H1 (cell line): Measurements from ENCODE around the gene PPP1CB. TPM values are rescaled to one million over a fixed set of nuclear protein-coding genes. Genes with fewer than 3 reads are reported as not detected.

ENCODE experiments used
- CTCF ChIA-PET: fragments of 300-600 bp; sonication (Branson Sonifier 250); formaldehyde crosslinking; loops from one replicate; lab custom pipeline; 2021; ENCODE audit not compliant: partially characterized antibody; lab: Charles Lee
- POLR2A ChIA-PET: fragments of 300-600 bp; sonication (Branson Sonifier 250); formaldehyde crosslinking; loops from one replicate; lab custom pipeline; 2021; ENCODE audit warnings: inconsistent platforms; ENCODE audit not compliant: partially characterized antibody; lab: Charles Lee
- DNase-seq, 2 experiments: peaks; one replicate each; pipeline versions ENCODE4 v3.0.0 to v3.0.0-alpha.2; 2010 to 2022; ENCODE audit warnings: low spot score in 2 of 2, low read depth in 1 of 2, mixed read lengths in 1 of 2
- FAIRE-seq: peaks from 2 replicates; lab custom pipeline; 2011; peaks lifted over from hg19 to GRCh38; lab: Jason Lieb, UNC
- H2AFZ ChIP-seq: 2 replicates; pipeline ENCODE4 v1.8.1; 2012; ENCODE audit warnings: low read length, inconsistent platforms
- H2AK5ac ChIP-seq: 2 replicates; pipeline ENCODE4 v1.6.1; 2013; ENCODE audit warnings: low read depth, low read length
- H2BK120ac ChIP-seq: replicated peaks from 2 replicates; pipeline ENCODE3; 2013; ENCODE audit warnings: low read depth, low read length, inconsistent platforms
- H2BK12ac ChIP-seq: 2 replicates; pipeline ENCODE4 v1.6.1; 2013; ENCODE audit warnings: low read depth, low read length
- H2BK15ac ChIP-seq: 2 replicates; pipeline ENCODE4 v1.6.1; 2013; ENCODE audit warnings: low read length
- H2BK20ac ChIP-seq: 2 replicates; pipeline ENCODE4 v1.6.1; 2013; ENCODE audit warnings: low read length
- H2BK5ac ChIP-seq: 2 replicates; pipeline ENCODE4 v1.6.1; 2013; ENCODE audit warnings: low read depth, low read length
- H3K14ac ChIP-seq: 2 replicates; pipeline ENCODE4 v1.6.1; 2013; ENCODE audit warnings: inconsistent platforms; ENCODE audit not compliant: insufficient read length
- H3K18ac ChIP-seq: 2 replicates; pipeline ENCODE4 v1.6.1; 2013; ENCODE audit warnings: low read length; ENCODE audit errors: extremely low read depth
- H3K23ac ChIP-seq: 2 replicates; pipeline ENCODE4 v1.6.1; 2013; ENCODE audit warnings: inconsistent platforms; ENCODE audit not compliant: insufficient read length
- H3K23me2 ChIP-seq: 2 replicates; pipeline ENCODE4 v1.6.1; 2013; ENCODE audit warnings: low read depth, low read length
- H3K27ac ChIP-seq: 2 replicates; pipeline ENCODE4 v1.6.1; 2011; ENCODE audit warnings: low read depth, low read length, inconsistent platforms
- H3K27me3 ChIP-seq, 4 experiments: replicated peaks in 1 of 4; 1 replicate in 1 of 4; 2 replicates in 3 of 4; pipeline versions ENCODE4 v1.6.1 to v1.8.1; 2011 to 2013; ENCODE audit warnings: low read length in 3 of 4, mild to moderate bottlenecking in 3 of 4, inconsistent platforms in 2 of 4, mixed read lengths in 2 of 4, moderate library complexity in 1 of 4; ENCODE audit not compliant: control insufficient read depth in 3 of 4, insufficient read depth in 3 of 4; ENCODE audit errors: extremely low read depth in 1 of 4
- H3K36me3 ChIP-seq, 4 experiments: 2 replicates each; pipeline versions ENCODE4 v1.6.1 to v1.8.1; 2011 to 2013; ENCODE audit warnings: mild to moderate bottlenecking in 4 of 4, low read length in 3 of 4, moderate library complexity in 2 of 4, control low read depth in 1 of 4, inconsistent platforms in 1 of 4; ENCODE audit not compliant: insufficient read depth in 4 of 4, control insufficient read depth in 2 of 4
- H3K4ac ChIP-seq: replicated peaks from 2 replicates; pipeline ENCODE3; 2013; ENCODE audit warnings: low read length, low read depth, mixed read lengths, inconsistent platforms; ENCODE audit not compliant: insufficient read length
- H3K4me1 ChIP-seq, 4 experiments: replicated peaks in 1 of 4; 1 replicate in 1 of 4; 2 replicates in 3 of 4; pipeline versions ENCODE4 v1.6.1 to v1.8.1; 2011 to 2013; ENCODE audit warnings: low read length in 3 of 4, inconsistent platforms in 2 of 4, mixed read lengths in 1 of 4; ENCODE audit not compliant: insufficient read depth in 4 of 4, control insufficient read depth in 3 of 4
- H3K4me2 ChIP-seq, 2 experiments: 2 replicates each; pipeline versions ENCODE4 v1.6.1 to v1.8.1; 2011 to 2013; ENCODE audit warnings: low read depth in 2 of 2, low read length in 2 of 2, control low read depth in 1 of 2, inconsistent platforms in 1 of 2, mild to moderate bottlenecking in 1 of 2; ENCODE audit not compliant: insufficient read depth in 1 of 2
- H3K4me3 ChIP-seq, 4 experiments: fragments of 200-600, 300-600 bp in 1 of 4; sonication (generic), shearing (Covaris generic), sonication (Bioruptor Twin) in 1 of 4; 2 replicates each; pipeline versions ENCODE4 v1.5.1 to v1.8.1; 2011 to 2016; ENCODE audit warnings: low read length in 4 of 4, low read depth in 3 of 4, control low read depth in 2 of 4, inconsistent platforms in 2 of 4, mild to moderate bottlenecking in 2 of 4, mixed read lengths in 1 of 4, moderate library complexity in 1 of 4; ENCODE audit not compliant: insufficient read depth in 2 of 4; ENCODE audit errors: extremely low read depth in 1 of 4
- H3K56ac ChIP-seq: replicated peaks from 2 replicates; pipeline ENCODE3; 2013; ENCODE audit warnings: low read depth, mild to moderate bottlenecking, mixed read lengths, low read length, inconsistent platforms; ENCODE audit not compliant: insufficient read length
- H3K79me1 ChIP-seq: 2 replicates; pipeline ENCODE4 v1.6.1; 2013; ENCODE audit warnings: low read depth, low read length, control low read depth
- H3K79me2 ChIP-seq, 2 experiments: 2 replicates each; pipeline versions ENCODE4 v1.6.1 to v1.8.1; 2012 to 2013; ENCODE audit warnings: low read length in 2 of 2, mild to moderate bottlenecking in 2 of 2, inconsistent platforms in 1 of 2; ENCODE audit not compliant: insufficient read depth in 2 of 2, control insufficient read depth in 1 of 2
- H3K9ac ChIP-seq, 4 experiments: replicated peaks in 1 of 4; 1 replicate in 1 of 4; 2 replicates in 3 of 4; pipeline versions ENCODE4 v1.6.1 to v1.8.1; 2011 to 2013; ENCODE audit warnings: low read depth in 3 of 4, low read length in 3 of 4, control low read depth in 2 of 4, mild to moderate bottlenecking in 2 of 4, moderate library complexity in 2 of 4, inconsistent platforms in 1 of 4; ENCODE audit errors: extremely low read depth in 1 of 4
- H3K9me3 ChIP-seq, 2 experiments: 2 replicates each; pipeline versions ENCODE4 v1.6.1 to v1.8.1; 2012 to 2013; ENCODE audit warnings: mild to moderate bottlenecking in 2 of 2, moderate library complexity in 2 of 2, control low read depth in 1 of 2, inconsistent platforms in 1 of 2, low read depth in 1 of 2, low read length in 1 of 2, mixed read lengths in 1 of 2; ENCODE audit not compliant: insufficient read depth in 2 of 2
- H4K20me1 ChIP-seq, 2 experiments: replicated peaks in 1 of 2; 2 replicates each; pipeline versions ENCODE3 to v1.8.1; 2011 to 2013; ENCODE audit warnings: inconsistent platforms in 2 of 2, low read length in 2 of 2, mild to moderate bottlenecking in 1 of 2; ENCODE audit not compliant: insufficient read depth in 2 of 2, control insufficient read depth in 1 of 2
- H4K5ac ChIP-seq: 2 replicates; pipeline ENCODE4 v1.6.1; 2013; ENCODE audit warnings: low read length, low read depth, mixed read lengths, inconsistent platforms; ENCODE audit not compliant: insufficient read length
- H4K8ac ChIP-seq: 2 replicates; pipeline ENCODE4 v1.8.0; 2013; ENCODE audit warnings: mild to moderate bottlenecking, moderate library complexity, low read length, inconsistent platforms; ENCODE audit not compliant: insufficient read depth; ENCODE audit errors: extremely low read depth
- H4K91ac ChIP-seq: replicated peaks from 2 replicates; pipeline ENCODE3; 2013; ENCODE audit warnings: low read length, mixed read lengths, inconsistent platforms; ENCODE audit not compliant: insufficient read length
- ATF2 ChIP-seq: IDR thresholded peaks from 2 replicates; pipeline ENCODE4 v1.6.1; 2012; ENCODE audit warnings: low read length, inconsistent platforms
- BRCA1 ChIP-seq: IDR thresholded peaks from 2 replicates; pipeline ENCODE4 v1.6.1; 2012; ENCODE audit warnings: low read depth, low read length, improper control_type of control experiment
- CBX8 ChIP-seq: fragments of 300-800, 300-1000 bp; sonication (generic); IDR thresholded peaks from 2 replicates; pipeline ENCODE4 v1.7.1; 2016; ENCODE audit warnings: low read depth, low read length, borderline replicate concordance
- CEBPB ChIP-seq: IDR thresholded peaks from 2 replicates; pipeline ENCODE4 v1.6.1; 2012; ENCODE audit warnings: low read depth, low read length
- CHD1 ChIP-seq: IDR thresholded peaks from 2 replicates; pipeline ENCODE4 v1.6.1; 2012; ENCODE audit warnings: low read depth, low read length, improper control_type of control experiment
- EGR1 ChIP-seq: IDR thresholded peaks from 2 replicates; pipeline ENCODE4 v1.6.1; 2011; ENCODE audit warnings: low read depth, low read length, borderline replicate concordance
- HDAC6 ChIP-seq: IDR thresholded peaks from one replicate; pipeline ENCODE4 v1.7.1; 2012; ENCODE audit warnings: low read depth, mild to moderate bottlenecking, inconsistent platforms, low read length, moderate library complexity
- PHF8 ChIP-seq: fragments of 200-600 bp; sonication (generic); conservative IDR thresholded peaks from 2 replicates; pipeline ENCODE4 v1.7.1; 2012; ENCODE audit warnings: low read depth, mild to moderate bottlenecking, inconsistent platforms, low read length, moderate library complexity
- RAD21 ChIP-seq, 2 experiments: IDR thresholded peaks in 1 of 2; conservative IDR thresholded peaks in 1 of 2; 2 replicates each; pipeline ENCODE4 v1.6.1; 2011; ENCODE audit warnings: low read depth in 2 of 2, low read length in 2 of 2, improper control_type of control experiment in 1 of 2, inconsistent platforms in 1 of 2, mild to moderate bottlenecking in 1 of 2, moderate library complexity in 1 of 2
- RFX5 ChIP-seq: IDR thresholded peaks from 2 replicates; pipeline ENCODE4 v1.6.1; 2011; ENCODE audit warnings: low read depth, low read length, improper control_type of control experiment, borderline replicate concordance
- TBP ChIP-seq: IDR thresholded peaks from 2 replicates; pipeline ENCODE4 v1.6.1; 2011; ENCODE audit warnings: low read depth, low read length, improper control_type of control experiment
- TCF12 ChIP-seq: IDR thresholded peaks from 2 replicates; pipeline ENCODE4 v1.6.1; 2011; ENCODE audit warnings: low read depth, mild to moderate bottlenecking, low read length
- ZNF274 ChIP-seq: IDR thresholded peaks from 2 replicates; pipeline ENCODE4 v1.7.0; 2012; ENCODE audit warnings: low read length, borderline replicate concordance; ENCODE audit errors: extremely low read depth
- WGBS, 2 experiments: shearing (Covaris generic) in 1 of 2; methylation state at CpG; one replicate each; pipeline versions ENCODE4 v1.1.6 to v1.1.7; 2013 to 2015; ENCODE audit warnings: low lambda C conversion rate in 2 of 2, mixed read lengths in 2 of 2, inconsistent platforms in 1 of 2, low coverage in 1 of 2, missing lambda C conversion rate in 1 of 2; ENCODE audit not compliant: insufficient replicate concordance in 2 of 2, insufficient coverage in 1 of 2, insufficient read length in 1 of 2; ENCODE audit errors: extremely low coverage in 1 of 2, missing lambda C conversion rate in 1 of 2; 5-methylcytosine and 5-hydroxymethylcytosine counted together
- polyA plus RNA-seq, 7 experiments: library from polyadenylated mRNA; depleted of rRNA in 3 of 7; stranded (reverse) in 5 of 7; unstranded in 2 of 7; fragments of >200 nt in 5 of 7; fragments of 200-250 nt in 2 of 7; gene quantifications; 1 replicate in 5 of 7; 2 replicates in 1 of 7; 4 replicates in 1 of 7; pipeline versions ENCODE4 v1.2.1 to v1.2.3, GENCODE V29; 2011 to 2013; ENCODE audit warnings: missing spikeins in 2 of 7, mixed read lengths in 2 of 7
- total RNA-seq: library from RNA; stranded (reverse); fragmentation: NEBNext Ultra II Directional; extraction: Animal tissue kit (Norgen Biotek cat#: 25700); gene quantifications from 2 replicates; pipeline ENCODE4 v1.2.1, GENCODE V29; 2021

Gene PPP1CB
- total and polyA plus RNA-seq, 2 of the 8 experiments (the other 6 are each of a cell fraction or from before 2014, with no cell fraction given) = 30.7 to 158 TPM

GRCh38 chr2:28778392-28778791 is 26.8 kb downstream of the PPP1CB start:
- no peaks in the 10 kb centered on the region for H3K27me3 ChIP-seq
- FAIRE-seq = no peak
- H3K4ac ChIP-seq = no peak overlapping the region
- H3K27ac ChIP-seq = no peak overlapping the region
- H3K9me3 ChIP-seq = no peaks in the 10 kb centered on the region
- CTCF ChIA-PET = interaction anchor here (1.1 to 1.7 kb wide), 2 partner anchors 184 to 212 kb away, joined by 3 to 7 read pairs; no protein-coding TSS in a partner anchor
- no peak for DNase-seq
- H3K36me3 ChIP-seq = peaks cover 8 to 63% (median 24%) of the 10 kb centered on the region in 4 experiments
- H3K9ac ChIP-seq = no peak overlapping the region
- H2BK15ac ChIP-seq = no peak overlapping the region
- H3K79me1 ChIP-seq = no peaks in the 10 kb centered on the region; the same call in 1 of the 2 replicates
- WGBS, 2 experiments = 95% methylated on average over 5 of the region's 5 CpGs; no CpG with 5 or more reads in 1 of the 2 experiments
- H3K79me2 ChIP-seq = peaks cover 8 to 40% of the 10 kb centered on the region in 2 experiments; a peak in 3 of 4 replicates
- no peak overlapping the region for H2AFZ ChIP-seq
- H2AK5ac ChIP-seq = no peak overlapping the region
- H2BK120ac ChIP-seq = no peak overlapping the region
- no peaks in the 10 kb centered on the region for H3K23me2 ChIP-seq
- peaks cover 6 to 8% of the 10 kb centered on the region in 2 experiments for H4K20me1 ChIP-seq
- no peak overlapping the region for H2BK5ac ChIP-seq
- H3K18ac ChIP-seq = no peak overlapping the region
- no peak overlapping the region for H3K14ac ChIP-seq
- H3K4me1 ChIP-seq = no peaks in the 10 kb centered on the region
- POLR2A ChIA-PET = no interaction called here
- H3K56ac ChIP-seq = no peak overlapping the region
- no peak overlapping the region for H4K5ac ChIP-seq
- no peak overlapping the region for H3K4me3 ChIP-seq
- H2BK12ac ChIP-seq = no peak overlapping the region
- no peak overlapping the region for H4K91ac ChIP-seq
- H4K8ac ChIP-seq = no peak overlapping the region
- H2BK20ac ChIP-seq = no peak overlapping the region
- H3K4me2 ChIP-seq = no peak overlapping the region
- no peak overlapping the region for H3K23ac ChIP-seq
- TF ChIP-seq TBP = no peak
- no peak for TF ChIP-seq TCF12
- TF ChIP-seq ZNF274 = no peak
- no peak for TF ChIP-seq ATF2
- no peak for TF ChIP-seq RFX5
- no peak for TF ChIP-seq CBX8
- no peak for TF ChIP-seq RAD21 (IDR thresholded peaks at IDR 0.05 in 1 of 2, conservative IDR thresholded peaks at IDR 0.05 in 1 of 2; ENCODE audit: low read depth in 2 of 2, low read length in 2 of 2)
- no peak for TF ChIP-seq CEBPB
- TF ChIP-seq HDAC6 = no peak
- no peak for TF ChIP-seq BRCA1
- no peak for TF ChIP-seq CHD1
- TF ChIP-seq PHF8 = no peak
- TF ChIP-seq EGR1 = no peak
